ENCODE data around the gene AEN.
"Not testable (repeated sequence)": the region's sequence is repeated elsewhere in the genome, so short reads cannot be mapped to it uniquely, and the experiment has no call there.

GRCh38 chr15:88642514-88642913, 21.4 kb downstream of the AEN start:
- TF ChIP-seq, protein P1, sequence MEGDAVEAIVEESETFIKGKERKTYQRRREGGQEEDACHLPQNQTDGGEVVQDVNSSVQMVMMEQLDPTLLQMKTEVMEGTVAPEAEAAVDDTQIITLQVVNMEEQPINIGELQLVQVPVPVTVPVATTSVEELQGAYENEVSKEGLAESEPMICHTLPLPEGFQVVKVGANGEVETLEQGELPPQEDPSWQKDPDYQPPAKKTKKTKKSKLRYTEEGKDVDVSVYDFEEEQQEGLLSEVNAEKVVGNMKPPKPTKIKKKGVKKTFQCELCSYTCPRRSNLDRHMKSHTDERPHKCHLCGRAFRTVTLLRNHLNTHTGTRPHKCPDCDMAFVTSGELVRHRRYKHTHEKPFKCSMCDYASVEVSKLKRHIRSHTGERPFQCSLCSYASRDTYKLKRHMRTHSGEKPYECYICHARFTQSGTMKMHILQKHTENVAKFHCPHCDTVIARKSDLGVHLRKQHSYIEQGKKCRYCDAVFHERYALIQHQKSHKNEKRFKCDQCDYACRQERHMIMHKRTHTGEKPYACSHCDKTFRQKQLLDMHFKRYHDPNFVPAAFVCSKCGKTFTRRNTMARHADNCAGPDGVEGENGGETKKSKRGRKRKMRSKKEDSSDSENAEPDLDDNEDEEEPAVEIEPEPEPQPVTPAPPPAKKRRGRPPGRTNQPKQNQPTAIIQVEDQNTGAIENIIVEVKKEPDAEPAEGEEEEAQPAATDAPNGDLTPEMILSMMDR (IDR thresholded peaks at IDR 0.05) = not testable (repeated sequence)
- not testable (repeated sequence) for TF ChIP-seq POLR2AphosphoS5, EP300 (IDR thresholded peaks at IDR 0.05)
